HL-60 (cell line): Measurements from ENCODE around the gene CT45A9.

Experiments
- CTCF ChIP-seq: IDR thresholded peaks from one replicate; pipeline ENCODE4 v1.5.1; 2011; ENCODE audit warnings: low read length, control low read depth, inconsistent platforms; ENCODE audit not compliant: insufficient read depth
- GABPA ChIP-seq: IDR thresholded peaks from 2 replicates; pipeline ENCODE4 v1.6.1; 2012; ENCODE audit warnings: low read depth
- POLR2AphosphoS5 ChIP-seq: IDR thresholded peaks from 2 replicates; pipeline ENCODE4 v1.6.1; 2012; ENCODE audit warnings: low read depth
- SPI1 ChIP-seq: IDR thresholded peaks from 2 replicates; pipeline ENCODE4 v1.6.1; 2012; ENCODE audit warnings: low read depth, mild to moderate bottlenecking, borderline replicate concordance
- TF ChIP-seq, protein P1 (sequence below): IDR thresholded peaks from 2 replicates; pipeline ENCODE4 v1.6.1; 2012; ENCODE audit warnings: low read depth; ENCODE audit not compliant: insufficient replicate concordance

DNA sequence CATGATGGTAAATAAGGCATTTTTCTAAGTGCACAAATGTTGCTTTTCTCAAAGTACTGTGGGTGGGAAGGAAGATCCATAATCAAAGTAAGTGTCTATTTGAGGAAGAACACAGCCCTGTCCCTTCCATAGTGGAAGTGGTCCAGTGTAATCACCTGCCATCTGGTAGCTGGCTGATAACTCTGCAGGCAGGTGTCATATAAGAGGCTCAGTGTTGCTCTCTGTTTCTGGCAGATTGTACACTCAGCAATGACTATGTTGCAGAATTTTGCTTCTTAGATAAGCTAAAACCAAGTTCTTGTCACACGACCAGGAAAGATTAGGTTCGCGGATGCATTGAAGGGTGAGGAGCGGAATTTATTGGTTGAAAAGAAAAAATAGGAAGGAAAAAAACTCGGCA lies 42.8 kb upstream of the CT45A9 start:
- TF ChIP-seq CTCF: no peak
- no peak for TF ChIP-seq POLR2AphosphoS5
- no peak for TF ChIP-seq GABPA
- TF ChIP-seq, protein P1, sequence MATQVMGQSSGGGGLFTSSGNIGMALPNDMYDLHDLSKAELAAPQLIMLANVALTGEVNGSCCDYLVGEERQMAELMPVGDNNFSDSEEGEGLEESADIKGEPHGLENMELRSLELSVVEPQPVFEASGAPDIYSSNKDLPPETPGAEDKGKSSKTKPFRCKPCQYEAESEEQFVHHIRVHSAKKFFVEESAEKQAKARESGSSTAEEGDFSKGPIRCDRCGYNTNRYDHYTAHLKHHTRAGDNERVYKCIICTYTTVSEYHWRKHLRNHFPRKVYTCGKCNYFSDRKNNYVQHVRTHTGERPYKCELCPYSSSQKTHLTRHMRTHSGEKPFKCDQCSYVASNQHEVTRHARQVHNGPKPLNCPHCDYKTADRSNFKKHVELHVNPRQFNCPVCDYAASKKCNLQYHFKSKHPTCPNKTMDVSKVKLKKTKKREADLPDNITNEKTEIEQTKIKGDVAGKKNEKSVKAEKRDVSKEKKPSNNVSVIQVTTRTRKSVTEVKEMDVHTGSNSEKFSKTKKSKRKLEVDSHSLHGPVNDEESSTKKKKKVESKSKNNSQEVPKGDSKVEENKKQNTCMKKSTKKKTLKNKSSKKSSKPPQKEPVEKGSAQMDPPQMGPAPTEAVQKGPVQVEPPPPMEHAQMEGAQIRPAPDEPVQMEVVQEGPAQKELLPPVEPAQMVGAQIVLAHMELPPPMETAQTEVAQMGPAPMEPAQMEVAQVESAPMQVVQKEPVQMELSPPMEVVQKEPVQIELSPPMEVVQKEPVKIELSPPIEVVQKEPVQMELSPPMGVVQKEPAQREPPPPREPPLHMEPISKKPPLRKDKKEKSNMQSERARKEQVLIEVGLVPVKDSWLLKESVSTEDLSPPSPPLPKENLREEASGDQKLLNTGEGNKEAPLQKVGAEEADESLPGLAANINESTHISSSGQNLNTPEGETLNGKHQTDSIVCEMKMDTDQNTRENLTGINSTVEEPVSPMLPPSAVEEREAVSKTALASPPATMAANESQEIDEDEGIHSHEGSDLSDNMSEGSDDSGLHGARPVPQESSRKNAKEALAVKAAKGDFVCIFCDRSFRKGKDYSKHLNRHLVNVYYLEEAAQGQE: no peak
- TF ChIP-seq SPI1: no peak
